SK-N-MC (cell line): ENCODE measurements around the gene USP6.

Source experiments
- EZH2 ChIP-seq: fragments of 200-600 bp; sonication (generic); IDR thresholded peaks from one replicate; pipeline ENCODE4 v1.6.1; 2017; ENCODE audit warnings: antibody characterized with exemption
- FOXP2 ChIP-seq: optimal IDR thresholded peaks from 2 replicates; pipeline ENCODE3; 2011; ENCODE audit warnings: mild to moderate bottlenecking, moderate library complexity; ENCODE audit not compliant: insufficient read depth; ENCODE audit errors: extremely low read length, control extremely low read depth
- POLR2AphosphoS5 ChIP-seq: IDR thresholded peaks from 2 replicates; pipeline ENCODE4 v1.6.1; 2012; ENCODE audit warnings: mild to moderate bottlenecking, low read depth, low read length, borderline replicate concordance

DNA sequence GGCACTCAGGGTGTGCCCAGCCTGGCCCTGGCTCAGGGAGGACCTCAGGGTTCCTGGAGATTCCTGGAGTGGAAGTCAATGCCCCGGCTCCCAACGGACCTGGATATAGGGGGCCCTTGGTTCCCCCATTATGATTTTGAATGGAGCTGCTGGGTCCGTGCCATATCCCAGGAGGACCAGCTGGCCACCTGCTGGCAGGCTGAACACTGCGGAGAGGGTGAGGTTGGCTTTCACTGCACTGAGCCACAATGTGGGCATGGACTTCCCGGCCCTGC, 23.6 kb downstream of the USP6 start:
- no peak for TF ChIP-seq EZH2
- TF ChIP-seq POLR2AphosphoS5 = no peak
- no peak for TF ChIP-seq FOXP2
